ENCODE results near the gene NAIP.
"Not testable (repeated sequence)": the region's sequence is repeated elsewhere in the genome, so short reads cannot be mapped to it uniquely, and the experiment has no call there.

- TF ChIP-seq SUZ12 (IDR thresholded peaks at IDR 0.05; ENCODE audit: extremely low read depth, insufficient read depth, insufficient read length); YY1 (IDR thresholded peaks at IDR 0.05; ENCODE audit: insufficient read depth, insufficient read length); ZNF274 (IDR thresholded peaks at IDR 0.05; ENCODE audit: low read depth, low read length): not testable (repeated sequence)
Measured at GRCh38 chr5:71018376-71019005, 6.6 kb downstream of the NAIP start.
